SU-DHL-6 (cell line): ENCODE measurements around the gene MAP3K10.

Experiments
- H2AFZ ChIP-seq: fragments of 200-600 bp; sonication (generic); 2 replicates; pipeline ENCODE4 v1.6.1; 2014; ENCODE audit warnings: low read depth, mild to moderate bottlenecking, moderate library complexity, mixed read lengths, antibody characterized with exemption, low read length; ENCODE audit not compliant: severe bottlenecking
- H3F3A ChIP-seq: fragments of 200-600 bp; shearing (Covaris generic); 2 replicates; pipeline ENCODE4 v1.6.0; 2016; ENCODE audit warnings: antibody characterized with exemption, mild to moderate bottlenecking; ENCODE audit not compliant: insufficient read depth
- H3K27ac ChIP-seq: fragments of 200-600 bp; sonication (generic); 2 replicates; pipeline ENCODE4 v1.5.1; 2016; ENCODE audit warnings: low read depth, mild to moderate bottlenecking, low read length, moderate library complexity, mixed read lengths
- H3K27me3 ChIP-seq: fragments of 200-600 bp; sonication (generic), shearing (Covaris generic); 2 replicates; pipeline ENCODE4 v1.6.0; 2014; ENCODE audit warnings: mild to moderate bottlenecking, low read length
- H3K36me3 ChIP-seq: fragments of 200-600 bp; sonication (generic); 2 replicates; pipeline ENCODE4 v1.6.1; 2014; ENCODE audit warnings: mild to moderate bottlenecking, low read length, mixed read lengths
- H3K4me2 ChIP-seq: fragments of 300-600, 200-600 bp; shearing (Covaris generic), sonication (generic); 2 replicates; pipeline ENCODE4 v1.6.0; 2014; ENCODE audit warnings: low read length, low read depth, mild to moderate bottlenecking; ENCODE audit not compliant: poor library complexity, severe bottlenecking
- H3K4me3 ChIP-seq: fragments of 200-600 bp; sonication (generic); 2 replicates; pipeline ENCODE4 v1.5.1; 2014; ENCODE audit warnings: antibody characterized with exemption, low read length, mild to moderate bottlenecking, mixed read lengths; ENCODE audit not compliant: insufficient read depth, poor library complexity, severe bottlenecking
- H3K79me2 ChIP-seq: fragments of 200-600 bp; sonication (generic); 2 replicates; pipeline ENCODE4 v1.6.1; 2014; ENCODE audit warnings: mild to moderate bottlenecking, low read length, moderate library complexity; ENCODE audit not compliant: insufficient read depth
- H3K9ac ChIP-seq: fragments of 200-600 bp; sonication (generic); 2 replicates; pipeline ENCODE4 v1.7.0; 2014; ENCODE audit warnings: mild to moderate bottlenecking, low read length
- H3K9me2 ChIP-seq: fragments of 200-600 bp; sonication (generic); replicated peaks from 2 replicates; pipeline ENCODE4 v1.6.1; 2014; ENCODE audit warnings: low read length; ENCODE audit not compliant: insufficient read depth
- H3K9me3 ChIP-seq: fragments of 200-600 bp; sonication (generic); 2 replicates; pipeline ENCODE4 v1.6.1; 2014; ENCODE audit warnings: low read length, mixed read lengths; ENCODE audit not compliant: insufficient read depth
- H4K20me1 ChIP-seq: fragments of 200-600 bp; sonication (generic); 2 replicates; pipeline ENCODE4 v1.6.1; 2014; ENCODE audit warnings: low read depth, mild to moderate bottlenecking, antibody characterized with exemption, low read length, moderate library complexity, mixed read lengths
- CTCF ChIP-seq: fragments of 200-600 bp; sonication (generic); IDR thresholded peaks from one replicate; pipeline ENCODE4 v1.5.1; 2017; ENCODE audit warnings: antibody characterized with exemption, mild to moderate bottlenecking, low read length, moderate library complexity; ENCODE audit not compliant: insufficient read depth, poor library complexity, severe bottlenecking
- EZH2phosphoT487 ChIP-seq: fragments of 200-600 bp; sonication (generic), shearing (Covaris generic); conservative IDR thresholded peaks from 2 replicates; pipeline ENCODE4 v1.6.1; 2018; ENCODE audit warnings: mild to moderate bottlenecking, antibody characterized with exemption, low read length, moderate library complexity, mixed read lengths

The MAP3K10 gene

GRCh38 chr19:40147693-40148347 lies 43.4 kb upstream of the MAP3K10 start:
- Histone ChIP-seq H3K9me2 (no peaks in the 10 kb centered on the region), H3K27ac (no peak overlapping the region), H3K4me3 (no peak overlapping the region), H3K36me3 (no peaks in the 10 kb centered on the region), H4K20me1 (no peaks in the 10 kb centered on the region), H3K4me2 (no peak overlapping the region), H3K9me3 (no peaks in the 10 kb centered on the region), H2AFZ (no peak overlapping the region), H3K79me2 (no peaks in the 10 kb centered on the region), H3K9ac (no peak overlapping the region), H3F3A (no peaks in the 10 kb centered on the region), H3K27me3 (no peaks in the 10 kb centered on the region)
- TF ChIP-seq EZH2phosphoT487, result no peak
- no peak for TF ChIP-seq CTCF

GRCh38 chr19:40149501-40149900 lies 41.7 kb upstream of the MAP3K10 start:
- Histone ChIP-seq H3K79me2 (no peaks in the 10 kb centered on the region), H3K9me2 (no peaks in the 10 kb centered on the region), H3K27me3 (no peaks in the 10 kb centered on the region), H3K4me2 (no peak overlapping the region), H3K9me3 (no peaks in the 10 kb centered on the region), H2AFZ (no peak overlapping the region), H3K27ac (no peak overlapping the region), H3K9ac (no peak overlapping the region), H3K36me3 (no peaks in the 10 kb centered on the region), H4K20me1 (no peaks in the 10 kb centered on the region), H3F3A (no peaks in the 10 kb centered on the region), H3K4me3 (no peak overlapping the region)
- TF ChIP-seq EZH2phosphoT487 (no peak), CTCF (no peak)

- Histone ChIP-seq H3K36me3 (no peaks in the 10 kb centered on the region), H3F3A (no peaks in the 10 kb centered on the region), H3K4me3 (no peak overlapping the region), H2AFZ (no peak overlapping the region), H4K20me1 (no peaks in the 10 kb centered on the region), H3K27me3 (no peaks in the 10 kb centered on the region), H3K4me2 (no peak overlapping the region), H3K79me2 (no peaks in the 10 kb centered on the region), H3K27ac (no peak overlapping the region), H3K9me2 (no peaks in the 10 kb centered on the region), H3K9ac (no peak overlapping the region), H3K9me3 (no peaks in the 10 kb centered on the region)
- no peak for TF ChIP-seq CTCF
- TF ChIP-seq EZH2phosphoT487, result no peak
These were observed 41.1 kb upstream of the MAP3K10 start for GRCh38 chr19:40150170-40150569.
